Right atrium auricular region (tissue), 2 donors: ENCODE measurements around the gene CCDC134. TPM values are rescaled to one million over a fixed set of nuclear protein-coding genes. Genes with fewer than 3 reads are reported as not detected.

Experiments used
- DNase-seq: peaks from one replicate; pipeline ENCODE4 v3.0.0-alpha.2; 2019; ENCODE audit warnings: low spot score
- H3K27ac ChIP-seq, 2 donors: fragments of 200-600 bp; sonication (generic); 1 replicate in 1 of 2; 2 replicates in 1 of 2; pipeline ENCODE4 v1.5.1; 2016 to 2019
- H3K27me3 ChIP-seq, 2 donors: fragments of 200-600 bp; sonication (generic); one replicate each; pipeline versions ENCODE4 v1.5.1 to v1.6.0; 2017 to 2019
- H3K36me3 ChIP-seq: fragments of 200-600 bp; sonication (generic); one replicate; pipeline ENCODE4 v1.5.1; 2016
- H3K4me1 ChIP-seq, 2 donors: fragments of 200-600 bp; sonication (generic); one replicate each; pipeline versions ENCODE4 v1.5.1 to v1.6.0; 2017 to 2019
- H3K4me3 ChIP-seq, 2 donors: fragments of 200-600 bp; sonication (generic); 1 replicate in 1 of 2; 2 replicates in 1 of 2; pipeline ENCODE4 v1.5.1; 2017 to 2019; ENCODE audit warnings: mild to moderate bottlenecking in 1 of 2, moderate library complexity in 1 of 2
- H3K9me3 ChIP-seq, 2 donors: fragments of 200-600 bp; sonication (generic); one replicate each; pipeline ENCODE4 v1.5.1; 2019
- CTCF ChIP-seq, 2 donors: fragments of 200-600 bp; sonication (generic); IDR thresholded peaks; one replicate each; pipeline ENCODE4 v1.5.1; 2019; ENCODE audit warnings: antibody characterized with exemption in 2 of 2
- total RNA-seq, 2 donors: library from RNA; depleted of rRNA; stranded (reverse); fragments of >200 nt; gene quantifications; one replicate each; pipeline ENCODE4 v1.1.0, GENCODE V29; 2016

The CCDC134 gene
- total RNA-seq, 2 donors from 2014 or later, result 4.0 to 6.4 TPM

GRCh38 chr22:41762980-41763779, 37.3 kb upstream of the CCDC134 start:
- Histone ChIP-seq H3K9me3 (no peaks in the 10 kb centered on the region), H3K4me3 (no peak overlapping the region), H3K27me3 (no peaks in the 10 kb centered on the region), H3K4me1 (no peaks in the 10 kb centered on the region), H3K36me3 (no peaks in the 10 kb centered on the region), H3K27ac (no peak overlapping the region)
- no peak for DNase-seq
- peak in 1 of 2 donors; percentile 24 for TF ChIP-seq CTCF (IDR thresholded peaks at IDR 0.05)

- Histone ChIP-seq H3K36me3 (no peaks in the 10 kb centered on the region), H3K27ac (no peak overlapping the region), H3K4me1 (no peaks in the 10 kb centered on the region), H3K27me3 (no peaks in the 10 kb centered on the region), H3K9me3 (no peaks in the 10 kb centered on the region), H3K4me3 (no peak overlapping the region)
- TF ChIP-seq CTCF (IDR thresholded peaks at IDR 0.05), result no peak
- DNase-seq, result no peak
Observed at GRCh38 chr22:41766476-41766875, 34.0 kb upstream of the CCDC134 start.

GRCh38 chr22:41768430-41768829, 32.0 kb upstream of the CCDC134 start:
- H3K27me3 ChIP-seq, result no peaks in the 10 kb centered on the region
- no peaks in the 10 kb centered on the region for H3K9me3 ChIP-seq
- no peak for DNase-seq
- TF ChIP-seq CTCF (IDR thresholded peaks at IDR 0.05), result no peak
- H3K27ac ChIP-seq, result no peak overlapping the region
- no peaks in the 10 kb centered on the region for H3K36me3 ChIP-seq
- no peak overlapping the region for H3K4me3 ChIP-seq
- no peaks in the 10 kb centered on the region for H3K4me1 ChIP-seq

GRCh38 chr22:41770715-41771468, 29.6 kb upstream of the CCDC134 start:
- no peaks in the 10 kb centered on the region for H3K9me3 ChIP-seq
- H3K4me3 ChIP-seq, result no peak overlapping the region
- H3K36me3 ChIP-seq, result no peaks in the 10 kb centered on the region
- no peak overlapping the region for H3K27ac ChIP-seq
- DNase-seq, result no peak
- H3K27me3 ChIP-seq, result no peaks in the 10 kb centered on the region
- no peak for TF ChIP-seq CTCF (IDR thresholded peaks at IDR 0.05)
- H3K4me1 ChIP-seq, result no peaks in the 10 kb centered on the region

GRCh38 chr22:41772198-41772597, 28.3 kb upstream of the CCDC134 start:
- no peak for DNase-seq
- H3K27me3 ChIP-seq, result no peaks in the 10 kb centered on the region
- H3K4me1 ChIP-seq, result no peaks in the 10 kb centered on the region
- no peak overlapping the region for H3K27ac ChIP-seq
- no peak overlapping the region for H3K4me3 ChIP-seq
- H3K36me3 ChIP-seq, result no peaks in the 10 kb centered on the region
- no peaks in the 10 kb centered on the region for H3K9me3 ChIP-seq
- no peak for TF ChIP-seq CTCF (IDR thresholded peaks at IDR 0.05)
